ENCODE results near the gene PABPC1L. TPM values are rescaled to one million over a fixed set of nuclear protein-coding genes. Genes with fewer than 3 reads are reported as not detected.

Gene PABPC1L
- total RNA-seq, 1 experiment from 2014 or later: 83.5 TPM

GRCh38 chr20:44885392-44886265 lies 24.2 kb upstream of the PABPC1L start, which contains the start of gene YWHAB:
Gene YWHAB, plus strand, starts transcription at chr20:44885705. Its CDS starts 15,829 bp downstream, at chr20:44901534.
- peaks cover 0 to 22% (median 0%) of the 10 kb centered on the region in 3 experiments; a peak in 2 of 7 replicates for H3K36me3 Mint-ChIP-seq (ENCODE audit: insufficient read depth in 1 of 3, low read depth in 3 of 3)
- H3K79me2 ChIP-seq (ENCODE audit: insufficient read depth, low read length): peaks cover 38% of the 10 kb centered on the region
- H3K79me1 ChIP-seq (ENCODE audit: insufficient read depth, low read depth, low read length, poor library complexity, severe bottlenecking): peaks cover 8% of the 10 kb centered on the region
- H3K4me1 ChIP-seq (ENCODE audit: insufficient read depth, low read length): no peaks in the 10 kb centered on the region
- no peak within 1 kb of the TSS for H2BK20ac ChIP-seq (ENCODE audit: low read depth, low read length, poor library complexity, severe bottlenecking)
- peak within 1 kb of the TSS; percentile 97 to 98 for H3K4me3 Mint-ChIP-seq
- H3K27me3 ChIP-seq (ENCODE audit: insufficient read depth, low read length): no peaks in the 10 kb centered on the region
- H2BK12ac ChIP-seq (ENCODE audit: insufficient read length, low read depth, low read length): no peak within 1 kb of the TSS
- H4K91ac ChIP-seq (ENCODE audit: insufficient read length, low read depth, low read length): no peak within 1 kb of the TSS
- H2AK5ac ChIP-seq (ENCODE audit: insufficient read length, low read length): no peak within 1 kb of the TSS
- peak within 1 kb of the TSS; percentile 88 for H3K9ac ChIP-seq (ENCODE audit: extremely low read depth, insufficient read length, low read length)
- H2BK120ac ChIP-seq (ENCODE audit: low read depth, low read length, poor library complexity, severe bottlenecking): no peak within 1 kb of the TSS
- no CpG with 5 or more reads among the region's 88 CpGs for WGBS (ENCODE audit: extremely low coverage, insufficient read length, low lambda C conversion rate)
- no peaks in the 10 kb centered on the region for H4K20me1 ChIP-seq (ENCODE audit: control insufficient read depth, insufficient read depth, insufficient read length)
- no peak within 1 kb of the TSS for H2BK5ac ChIP-seq (ENCODE audit: insufficient read length, low read length)
- H3K27ac Mint-ChIP-seq: peak within 1 kb of the TSS; percentile 89 to 97 (median 96)
- H2AFZ ChIP-seq (ENCODE audit: low read length): no peak within 1 kb of the TSS
- peak within 1 kb of the TSS; percentile 89 for H3K14ac ChIP-seq (ENCODE audit: insufficient read depth, low read length)
- peak within 1 kb of the TSS; percentile 95 for H3K18ac ChIP-seq (ENCODE audit: insufficient read length, low read depth, low read length)
- no peaks in the 10 kb centered on the region for H3K27me3 Mint-ChIP-seq (ENCODE audit: low read depth)
- no peaks in the 10 kb centered on the region for H3K9me3 ChIP-seq (ENCODE audit: control insufficient read depth, low read depth, low read length)
- H4K5ac ChIP-seq (ENCODE audit: insufficient read length, low read depth, low read length): no peak within 1 kb of the TSS
- H4K8ac ChIP-seq (replicated peaks; ENCODE audit: insufficient read length, low read depth, low read length): no peak within 1 kb of the TSS
- TF ChIP-seq CTCF (conservative IDR thresholded peaks at IDR 0.05): peak; percentile 34; the same call in 1 of the 3 replicates
- H3K56ac ChIP-seq (ENCODE audit: insufficient read length, low read depth, low read length): no peak within 1 kb of the TSS
- no peak within 1 kb of the TSS for H3T11ph ChIP-seq (ENCODE audit: low read length)
- no peak within 1 kb of the TSS for H2BK15ac ChIP-seq (ENCODE audit: low read depth, low read length)
- peak within 1 kb of the TSS; percentile 87 for H3K4me2 ChIP-seq (ENCODE audit: insufficient read depth, insufficient read length, low read length)
- no peak within 1 kb of the TSS; the same call in 1 of the 2 replicates for H3K4ac ChIP-seq (ENCODE audit: low read depth, low read length)
- H3K4me1 Mint-ChIP-seq: peaks cover 34 to 37% of the 10 kb centered on the region in 2 experiments
- DNase-seq: peak; percentile 99
- no peaks in the 10 kb centered on the region; a peak in 1 of 5 replicates for H3K9me3 Mint-ChIP-seq
- H3K27ac ChIP-seq (ENCODE audit: insufficient read length, low read depth, low read length): no peak within 1 kb of the TSS
- no peak within 1 kb of the TSS for H3K23ac ChIP-seq (ENCODE audit: insufficient read length, low read depth, low read length)
- H3K23me2 ChIP-seq (ENCODE audit: insufficient read length, low read depth, low read length, poor library complexity, severe bottlenecking): peaks cover 9% of the 10 kb centered on the region
